DMS79 (cell line): Measurements from ENCODE around the gene CAPN2.

ENCODE experiments used
- DNase-seq: peaks from one replicate; lab custom pipeline; 2025; lab: John Stamatoyannopoulos, UW

CAPN2 gene

DNA sequence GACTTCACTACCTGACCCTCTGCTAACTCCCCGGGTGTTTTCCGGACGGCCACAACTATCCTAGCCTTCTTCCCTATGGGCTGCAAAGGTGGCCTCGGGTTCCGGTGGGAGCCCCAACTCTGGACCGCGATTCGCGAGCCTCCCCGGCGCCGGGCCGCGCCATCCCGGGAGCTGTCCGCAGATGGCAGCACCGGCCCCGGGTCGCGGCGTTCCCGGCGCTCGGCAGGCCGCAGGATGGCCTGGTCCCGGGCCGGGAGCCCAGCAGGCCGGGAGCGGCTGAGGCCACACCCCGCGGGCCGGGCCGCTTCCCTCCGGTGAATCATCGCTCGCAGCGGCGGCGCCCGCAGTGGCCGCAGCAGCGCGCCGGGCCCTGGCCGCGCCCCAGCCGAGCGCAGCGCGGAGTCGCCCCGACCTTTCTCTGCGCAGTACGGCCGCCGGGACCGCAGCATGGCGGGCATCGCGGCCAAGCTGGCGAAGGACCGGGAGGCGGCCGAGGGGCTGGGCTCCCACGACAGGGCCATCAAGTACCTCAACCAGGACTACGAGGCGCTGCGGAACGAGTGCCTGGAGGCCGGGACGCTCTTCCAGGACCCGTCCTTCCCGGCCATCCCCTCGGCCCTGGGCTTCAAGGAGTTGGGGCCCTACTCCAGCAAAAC, at the start of gene CAPN2:
Gene CAPN2, plus strand, starts transcription at position 346 of the 656 bp plus-strand sequence. Its CDS starts 102 bp downstream, at position 448.
- peak; percentile 29 for DNase-seq

GRCh38 chr1:223662943-223663342, 49.4 kb upstream of the CAPN2 start:
- DNase-seq, result no peak

DNA sequence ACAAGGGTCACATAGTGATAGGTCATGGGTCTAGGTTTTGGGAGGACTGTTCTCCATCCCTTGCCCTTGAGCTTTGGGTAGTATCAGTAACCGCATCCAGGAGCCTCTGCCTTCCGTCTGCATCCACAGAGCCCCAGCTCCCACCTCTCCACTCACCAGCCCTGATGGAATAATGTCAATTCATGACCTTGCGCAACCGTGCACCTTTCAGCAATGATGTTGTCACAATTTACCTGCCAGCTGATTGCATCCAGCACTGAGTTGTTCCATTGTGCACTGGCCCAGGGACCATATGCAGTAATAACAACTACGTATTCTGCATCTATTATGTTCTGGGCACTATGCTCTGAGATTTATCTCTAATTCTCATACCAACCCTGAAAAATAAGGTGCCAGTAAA, 48.2 kb upstream of the CAPN2 start:
- DNase-seq, result no peak

DNA sequence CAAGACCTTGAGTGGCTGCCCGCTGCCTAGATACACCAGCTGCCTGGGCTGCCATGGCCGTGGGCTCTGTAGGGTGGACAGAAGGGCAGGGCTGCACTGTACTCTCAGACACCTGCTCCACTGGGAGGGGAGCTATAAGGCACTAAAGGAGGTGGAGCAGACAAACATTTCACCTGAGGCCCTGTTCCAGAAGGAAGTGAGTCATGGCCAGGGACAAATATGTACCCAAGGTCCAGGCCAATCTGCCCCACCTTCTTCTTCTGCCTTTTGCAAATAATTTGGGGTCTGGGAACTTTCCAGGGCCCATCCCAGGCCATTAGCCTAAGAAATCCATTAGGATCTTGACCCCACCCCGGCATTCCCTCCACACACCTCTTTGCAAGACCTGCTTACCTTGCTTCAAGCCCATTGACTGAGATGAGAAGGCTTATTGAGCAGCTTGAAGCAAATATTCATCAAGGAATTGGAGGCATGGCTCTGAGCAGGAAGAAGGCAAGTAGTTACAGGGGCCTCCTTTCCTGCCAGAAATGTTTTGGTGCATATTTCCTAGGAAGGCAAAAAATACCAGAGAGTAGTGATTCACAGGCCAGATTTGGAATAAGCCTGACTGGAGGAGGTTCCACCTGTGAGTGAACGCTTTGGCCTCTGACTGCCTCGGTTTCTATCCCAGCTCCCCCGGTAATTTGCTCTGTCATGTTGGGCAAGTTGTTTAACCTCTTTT, 46.6 kb upstream of the CAPN2 start, which contains the start of gene CAPN8:
Gene CAPN8, minus strand, starts transcription at position 110 of the 721 bp plus-strand sequence. Its CDS starts 55 bp downstream, at position 55.
- DNase-seq, result no peak

DNA sequence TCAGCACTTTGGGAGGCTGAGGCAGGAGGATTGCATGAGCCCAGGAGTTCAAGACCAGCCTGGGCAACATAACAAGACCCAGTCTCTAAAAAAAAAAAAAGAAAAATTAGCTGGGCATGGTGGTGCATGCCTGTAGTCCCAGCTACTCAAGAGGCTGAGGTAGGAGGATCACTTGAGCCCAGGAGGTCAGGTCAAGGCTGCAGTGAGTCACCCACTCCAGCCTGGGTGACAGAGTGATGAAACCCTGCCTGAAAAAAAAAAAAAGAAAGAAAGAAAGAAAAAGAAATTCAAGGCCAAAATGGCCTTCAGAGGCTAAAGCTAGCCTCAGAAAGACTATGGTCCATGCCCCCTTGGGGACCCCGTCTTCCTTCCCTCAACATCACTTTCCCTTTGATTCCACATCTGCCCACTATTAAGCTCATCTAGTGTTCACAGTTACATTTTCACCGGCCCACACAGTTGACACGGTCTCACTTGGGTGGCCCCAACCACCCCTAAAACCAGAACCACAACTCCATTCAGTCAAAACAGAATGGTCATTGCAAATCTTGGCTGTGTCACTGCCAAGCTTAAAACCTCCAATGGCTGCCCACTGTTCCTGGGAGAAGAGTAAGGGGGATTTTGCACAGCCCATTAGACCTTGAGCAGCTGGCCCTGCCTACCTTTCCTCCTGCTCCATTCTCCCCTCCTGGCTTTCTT, 44.7 kb upstream of the CAPN2 start:
- DNase-seq, result no peak

DNA sequence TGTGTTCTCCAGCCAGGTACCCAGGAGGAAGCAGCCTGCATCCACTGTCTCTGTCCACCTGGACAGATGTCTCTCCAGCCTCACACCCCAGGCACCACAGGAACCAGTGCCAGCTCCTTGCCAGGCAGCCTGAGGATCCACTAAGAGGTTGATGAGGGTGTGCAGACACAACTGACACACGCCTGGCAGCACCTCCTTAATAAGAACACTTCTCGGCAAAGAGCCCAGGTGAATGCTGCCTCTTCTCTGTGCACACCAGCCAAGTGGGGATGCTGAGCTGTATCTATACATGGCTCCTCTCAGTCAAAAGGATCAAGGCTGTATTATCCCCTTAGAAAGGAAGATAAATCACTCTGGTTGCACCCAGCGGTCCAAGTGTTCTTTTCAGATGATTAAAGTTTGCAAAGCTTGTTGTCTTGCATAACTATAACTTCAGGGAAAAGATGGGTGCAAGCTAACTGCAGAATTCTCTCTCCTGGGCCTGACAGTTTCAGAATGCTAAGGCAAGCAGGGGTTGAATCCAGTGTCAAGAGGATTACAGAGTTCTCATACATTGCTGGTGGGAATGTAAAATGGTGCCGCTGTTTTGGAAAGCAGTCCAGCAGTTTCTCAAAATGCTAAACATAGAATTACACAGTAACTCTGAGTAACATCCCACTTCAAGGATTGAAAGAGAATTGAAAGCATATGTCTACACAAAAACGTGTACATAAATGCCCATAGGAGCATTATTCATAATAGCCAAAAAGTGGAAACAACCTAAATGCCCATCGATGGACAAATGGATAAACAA, 43.1 kb upstream of the CAPN2 start:
- DNase-seq, result no peak

DNA sequence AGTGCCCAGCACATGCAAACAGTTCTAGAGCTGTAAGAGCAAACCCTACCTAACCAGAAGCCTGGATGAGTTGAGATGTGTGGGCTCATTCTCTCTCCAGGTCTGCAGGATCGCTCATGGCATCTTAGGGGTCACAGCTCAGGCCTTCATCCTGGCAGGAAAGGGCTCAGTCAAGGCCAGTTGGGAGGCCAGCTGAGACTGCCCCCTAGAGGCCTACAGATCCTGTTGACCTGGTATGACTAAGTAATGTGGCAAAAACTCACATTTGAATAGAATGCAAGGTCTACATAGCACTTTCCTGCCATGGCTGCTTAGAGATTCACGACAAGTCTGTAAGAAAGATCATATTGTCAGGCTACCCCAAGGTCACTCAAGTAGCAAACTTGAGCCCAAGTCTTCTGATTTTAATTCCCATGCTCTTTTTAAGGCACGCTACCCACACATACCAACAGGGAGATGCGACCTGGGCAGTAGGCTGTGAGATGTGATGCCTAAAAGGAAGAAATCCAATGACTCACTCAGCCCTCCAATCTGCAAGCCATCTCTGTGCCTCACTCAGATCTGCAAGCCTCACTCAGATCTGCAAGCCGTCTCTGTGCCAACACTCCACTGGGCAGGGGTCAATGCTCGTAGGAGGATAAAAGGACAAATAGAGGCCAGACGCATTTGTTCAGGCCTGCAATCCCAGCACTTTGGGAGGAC, 41.7 kb upstream of the CAPN2 start:
- DNase-seq, result no peak

DNA sequence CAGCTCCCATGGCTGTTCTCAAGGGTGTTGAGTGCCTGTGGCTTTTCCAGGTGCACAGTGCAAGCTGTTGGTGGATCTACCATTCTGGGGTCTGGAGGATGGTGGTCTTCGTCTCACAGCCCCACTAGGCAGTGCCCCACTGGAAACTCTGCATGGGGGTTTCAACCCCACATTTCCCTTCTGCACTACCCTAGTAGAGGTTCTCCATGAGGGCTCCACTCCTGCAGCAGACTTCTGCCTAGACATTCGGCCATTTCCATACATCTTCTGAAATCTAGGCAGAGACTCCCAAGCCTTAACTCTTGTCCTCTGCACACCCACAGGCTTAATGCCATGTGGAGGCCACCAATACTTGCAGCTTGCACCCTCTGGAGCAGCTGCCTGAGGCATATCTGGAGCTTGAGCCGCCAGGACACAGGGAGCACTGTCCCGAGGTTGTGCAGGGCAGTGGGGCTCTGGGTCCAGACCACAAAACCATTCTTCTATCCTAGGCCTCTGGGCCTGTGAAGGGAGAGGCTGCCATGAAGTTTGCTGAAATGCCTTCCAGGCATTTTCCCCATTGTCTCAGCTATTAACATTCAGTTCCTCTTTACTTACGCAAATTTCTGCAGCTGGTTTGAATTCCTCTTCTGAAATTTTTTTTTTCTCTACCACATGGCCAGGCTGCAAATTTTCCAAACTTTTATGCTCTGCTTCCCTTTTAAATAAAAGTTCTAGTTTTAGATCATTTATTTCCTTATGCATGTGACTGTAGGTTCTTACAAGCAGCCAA, 38.0 kb upstream of the CAPN2 start:
- no peak for DNase-seq

- no peak for DNase-seq
Measured at GRCh38 chr1:223678841-223679240, 33.5 kb upstream of the CAPN2 start.

- no peak for DNase-seq
Measured at GRCh38 chr1:223680188-223680587, 32.2 kb upstream of the CAPN2 start.

GRCh38 chr1:223682502-223682901, 29.8 kb upstream of the CAPN2 start:
- DNase-seq, result no peak

GRCh38 chr1:223683586-223684487, 28.5 kb upstream of the CAPN2 start:
- peak; percentile 67 for DNase-seq

DNA sequence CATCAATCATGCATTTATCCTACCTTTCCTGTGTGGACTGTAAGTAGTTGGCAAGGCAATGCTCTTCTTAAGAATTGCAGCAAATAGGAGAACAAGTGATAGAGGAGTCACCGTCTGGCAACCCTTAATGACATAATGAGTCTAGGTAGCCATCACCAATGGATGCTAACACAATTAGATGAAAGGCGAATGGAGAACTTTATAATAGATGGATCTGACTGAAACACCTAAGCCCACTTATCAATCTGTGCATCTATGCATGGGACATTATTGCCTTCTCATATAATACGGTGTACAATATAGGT, 27.9 kb upstream of the CAPN2 start:
- DNase-seq, result no peak

DNA sequence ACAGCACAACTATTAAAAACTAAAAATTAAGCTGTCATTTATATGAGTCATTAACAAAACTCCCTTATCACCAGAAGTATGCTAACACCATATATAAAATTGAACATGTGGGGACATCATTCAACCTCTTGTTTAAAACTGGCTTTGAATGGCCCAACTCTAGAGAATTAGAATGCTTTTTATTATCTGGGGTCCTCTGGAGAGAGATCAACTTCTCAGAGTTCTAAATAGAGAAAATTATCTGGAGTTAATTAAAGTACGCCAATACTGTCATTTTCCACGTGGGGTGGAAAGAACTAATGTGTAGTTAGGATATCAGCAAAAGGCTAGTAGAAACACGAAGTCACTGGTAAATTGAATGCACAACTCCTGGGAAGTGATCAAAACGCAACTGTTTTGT, 21.2 kb upstream of the CAPN2 start:
- no peak for DNase-seq

GRCh38 chr1:223695014-223695548, 17.3 kb upstream of the CAPN2 start:
- no peak for DNase-seq

DNA sequence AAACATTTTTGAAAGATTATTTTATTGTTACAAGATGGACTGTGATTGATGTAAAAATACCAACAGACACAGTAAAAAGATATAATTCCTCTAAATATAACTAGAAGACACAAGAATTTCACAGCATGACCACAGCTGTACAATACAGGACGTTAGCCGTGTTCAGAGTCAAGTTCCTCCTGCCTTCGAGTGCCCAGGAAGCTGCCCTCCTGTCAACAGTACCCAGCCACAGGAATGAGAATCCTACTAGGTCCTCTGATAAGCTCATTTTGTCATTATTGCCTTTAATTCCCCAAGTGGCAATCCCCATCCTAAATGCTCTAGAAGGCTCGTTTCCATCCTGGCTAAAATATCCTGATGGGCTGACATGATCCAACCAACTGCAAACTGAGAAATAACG, 16.4 kb upstream of the CAPN2 start:
- DNase-seq, result no peak

DNA sequence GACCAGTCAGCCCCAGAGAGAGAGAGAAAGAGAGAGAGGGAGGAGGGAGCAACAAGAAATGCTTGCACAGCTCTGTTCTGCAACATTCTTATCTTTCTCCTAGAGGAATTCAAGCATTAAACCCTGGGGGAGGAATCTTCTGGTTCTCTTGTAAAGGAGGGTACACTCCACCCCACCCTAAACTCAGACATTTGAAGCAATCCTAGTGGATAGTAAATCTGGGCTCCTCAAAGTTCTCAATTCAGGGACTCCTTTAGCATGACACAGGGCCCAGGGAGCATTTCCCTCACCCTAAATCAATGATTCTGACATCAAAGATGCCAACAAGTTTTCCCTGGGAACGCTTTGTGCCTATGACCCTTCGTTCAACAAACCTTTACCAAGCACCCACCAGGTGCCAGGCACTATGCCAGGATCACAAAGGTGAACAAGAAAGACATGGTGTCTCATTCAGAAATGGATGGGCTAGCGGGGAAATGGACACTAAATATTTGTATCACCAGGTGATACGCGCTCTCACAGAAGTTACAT, 11.9 kb upstream of the CAPN2 start:
- no peak for DNase-seq

GRCh38 chr1:223700942-223701637, 11.2 kb upstream of the CAPN2 start:
- DNase-seq, result no peak
